Ovary (tissue), 9 donors: ENCODE results near the gene MFNG. TPM values are rescaled to one million over a fixed set of nuclear protein-coding genes. Genes with fewer than 3 reads are reported as not detected.

Source experiments
- DNase-seq, 5 donors: peaks; one replicate each; pipeline ENCODE4 v3.0.0-alpha.2; 2019 to 2020
- H3K27ac ChIP-seq, 2 donors: fragments of 200-600 bp; one replicate each; pipeline versions ENCODE4 v1.5.1 to v1.8.0; 2019 to 2022
- H3K27me3 ChIP-seq: fragments of 200-600 bp; one replicate; pipeline ENCODE4 v1.8.0; 2022
- H3K36me3 ChIP-seq: fragments of 200-600 bp; sonication (generic); one replicate; pipeline ENCODE4 v1.5.1; 2019
- H3K4me1 ChIP-seq: one replicate; pipeline ENCODE4 v1.8.1; 2013; ENCODE audit warnings: mild to moderate bottlenecking, moderate library complexity; ENCODE audit not compliant: insufficient read depth
- H3K4me3 ChIP-seq: fragments of 200-600 bp; sonication (generic); one replicate; pipeline ENCODE4 v1.5.1; 2017
- H3K9me3 ChIP-seq, 2 donors: fragments of 200-600 bp in 1 of 2; sonication (generic) in 1 of 2; one replicate each; pipeline versions ENCODE4 v1.5.1 to v1.8.1; 2013 to 2019; ENCODE audit warnings: mild to moderate bottlenecking in 1 of 2, moderate library complexity in 1 of 2
- CTCF ChIP-seq, 3 donors: fragments of 450-650 bp in 2 of 3; fragments of 200-600 bp in 1 of 3; IDR thresholded peaks; one replicate each; pipeline versions ENCODE4 v1.5.1 to v1.8.0; 2016 to 2022; ENCODE audit warnings: antibody characterized with exemption in 3 of 3, mild to moderate bottlenecking in 1 of 3
- EP300 ChIP-seq: sonication (generic); formaldehyde crosslinking; IDR thresholded peaks from one replicate; pipeline ENCODE4 v1.6.1; 2017; ENCODE audit warnings: antibody characterized with exemption
- POLR2A ChIP-seq: fragments of 450-650 bp; IDR thresholded peaks from one replicate; pipeline ENCODE4 v1.6.1; 2017; ENCODE audit warnings: antibody characterized with exemption, mild to moderate bottlenecking, moderate library complexity
- WGBS, 3 donors: extraction: QIAGEN DNeasy Blood & Tissue Kit in 1 of 3; methylation state at CpG; one replicate each; pipeline versions ENCODE4 v1.1.5 to v1.1.7; 2013 to 2017; 5-methylcytosine and 5-hydroxymethylcytosine counted together
- intact Hi-C, 4 donors: fragments of 100-400 bp; cut with DNase I; formaldehyde crosslinking; loops; one replicate each; pipeline versions ENCODE4 v1.11.0 to v1.15.1; 2022 to 2023
- polyA plus RNA-seq, 2 donors: library from polyadenylated mRNA; stranded (reverse); fragments of 200-250 nt in 1 of 2; fragments of 350-450 nt in 1 of 2; fragmentation: Illumina TruSeq in 1 of 2; extraction: RNeasy Lipid Tissue Mini Kit (QIAGEN cat#74804) in 1 of 2; gene quantifications; one replicate each; pipeline ENCODE4 v1.2.3, GENCODE V29; 2013 to 2014
- total RNA-seq, 7 donors: library from RNA; depleted of rRNA in 2 of 7; stranded (reverse); fragments of >200 nt in 2 of 7; fragmentation: NEBNext Ultra II Directional in 3 of 7; extraction: Animal tissue kit (Norgen Biotek cat#: 25700) in 3 of 7; gene quantifications; one replicate each; pipeline versions ENCODE4 v1.1.0 to v1.2.4, GENCODE V29; 2016 to 2023
- donor health status: DM: no; HTN: no; CAD: no; lungs with moderate emphysema.
- donor health status: DM: no; HTN: no; CAD: no.
- donor health status: Bipolar disorder and iron deficiency.
- donor health status: DM: yes; HTN: yes; CAD: no.
- donor health status: DM: no; HTN: no; CAD: no.
- donor health status: DM: yes; HTN: yes; CAD: no.

MFNG gene
- total and polyA plus RNA-seq, 9 donors: 4.4 to 11.1 (median 7.1) TPM

GRCh38 chr22:37431801-37432707, 54.1 kb downstream of the MFNG start:
- H3K27ac ChIP-seq: no peak overlapping the region
- no peaks in the 10 kb centered on the region for H3K9me3 ChIP-seq
- peaks cover 4% of the 10 kb centered on the region for H3K4me1 ChIP-seq
- H3K4me3 ChIP-seq: no peak overlapping the region
- no peaks in the 10 kb centered on the region for H3K36me3 ChIP-seq
- TF ChIP-seq POLR2A: no peak
- TF ChIP-seq EP300: no peak
- TF ChIP-seq CTCF (IDR thresholded peaks at IDR 0.05): no peak
- 61 to 65% (median 62%) methylated on average over 14 of the region's 14 CpGs for WGBS, 3 donors
- no peak for DNase-seq
- intact Hi-C loops: no loop called here
- H3K27me3 ChIP-seq: no peaks in the 10 kb centered on the region

- H3K27me3 ChIP-seq: no peaks in the 10 kb centered on the region
- 70 to 80% (median 78%) methylated on average over 9 of the region's 9 CpGs for WGBS, 3 donors
Measured at GRCh38 chr22:37431366-37431765, 54.8 kb downstream of the MFNG start.

GRCh38 chr22:37430941-37431340, 55.2 kb downstream of the MFNG start:
- no peaks in the 10 kb centered on the region for H3K27me3 ChIP-seq
- no peak overlapping the region for H3K27ac ChIP-seq
- H3K4me3 ChIP-seq: no peak overlapping the region
- WGBS, 3 donors: 62 to 70% (median 63%) methylated on average over 6 of the region's 6 CpGs
- no peaks in the 10 kb centered on the region for H3K36me3 ChIP-seq
- intact Hi-C loops: no loop called here
- peaks cover 4% of the 10 kb centered on the region for H3K4me1 ChIP-seq
- no peak for DNase-seq
- TF ChIP-seq EP300 (no peak), POLR2A (no peak), CTCF (IDR thresholded peaks at IDR 0.05) (no peak)
- H3K9me3 ChIP-seq: no peaks in the 10 kb centered on the region

More at GRCh38 chr22:37431366-37431765, 54.8 kb downstream of the MFNG start:
- Histone ChIP-seq H3K4me3 (no peak overlapping the region), H3K27ac (no peak overlapping the region), H3K4me1 (peaks cover 4% of the 10 kb centered on the region), H3K36me3 (no peaks in the 10 kb centered on the region), H3K9me3 (no peaks in the 10 kb centered on the region)
- no peak for DNase-seq
- TF ChIP-seq CTCF (IDR thresholded peaks at IDR 0.05): no peak
- intact Hi-C loops: no loop called here

GRCh38 chr22:37428649-37429586, 57.3 kb downstream of the MFNG start:
- H3K4me3 ChIP-seq: no peak overlapping the region
- peaks cover 4% of the 10 kb centered on the region for H3K4me1 ChIP-seq
- WGBS, 3 donors: 16 to 23% (median 18%) methylated on average over 14 to 15 of the region's 15 CpGs
- no peaks in the 10 kb centered on the region for H3K36me3 ChIP-seq
- no peaks in the 10 kb centered on the region for H3K27me3 ChIP-seq
- DNase-seq: peak in 2 of 5 donors; percentile 36 to 48
- TF ChIP-seq CTCF (IDR thresholded peaks at IDR 0.05) (no peak), EP300 (no peak), POLR2A (no peak)
- H3K9me3 ChIP-seq: no peaks in the 10 kb centered on the region
- no peak overlapping the region for H3K27ac ChIP-seq
- intact Hi-C loops: loop anchor here in 2 of 4 donors (10.0 kb wide), 2 partner anchors 66 to 114 kb away; no protein-coding TSS in a partner anchor
